Right lobe of liver (tissue), 4 donors: Measurements from ENCODE around the gene PXYLP1.

ENCODE experiments used
- CTCF ChIP-seq, 4 donors: fragments of 200-600 bp in 3 of 4; fragments of 450-650 bp in 1 of 4; IDR thresholded peaks; one replicate each; pipeline versions ENCODE4 v1.5.1 to v1.8.0; 2016 to 2022; ENCODE audit warnings: antibody characterized with exemption in 4 of 4, mild to moderate bottlenecking in 2 of 4
- POLR2A ChIP-seq: fragments of 450-650 bp; IDR thresholded peaks from one replicate; pipeline ENCODE4 v1.6.1; 2017; ENCODE audit warnings: antibody characterized with exemption, mild to moderate bottlenecking
- donor health status: DM: no; HTN: no; CAD: no.
- donor health status: DM: no; HTN: no; CAD: no.
- donor health status: DM: no; HTN: yes; CAD: no.

GRCh38 chr3:141266186-141266585 is 34.6 kb downstream of the PXYLP1 start:
- TF ChIP-seq CTCF (IDR thresholded peaks at IDR 0.05): no peak
- no peak for TF ChIP-seq POLR2A
